Esophagus squamous epithelium (tissue), 5 donors: ENCODE measurements around the gene ACTR3. TPM values are rescaled to one million over a fixed set of nuclear protein-coding genes. Genes with fewer than 3 reads are reported as not detected.

Source experiments
- DNase-seq: peaks from one replicate; lab custom pipeline; 2025; lab: John Stamatoyannopoulos, UW
- H3K27ac ChIP-seq, 4 donors: fragments of 200-600 bp; sonication (generic); one replicate each; pipeline ENCODE4 v1.5.1; 2016 to 2019; ENCODE audit warnings: mild to moderate bottlenecking in 1 of 4
- H3K27me3 ChIP-seq, 4 donors: fragments of 200-600 bp; sonication (generic); 1 replicate in 3 of 4; 2 replicates in 1 of 4; pipeline versions ENCODE4 v1.5.1 to v1.6.0; 2017 to 2021; ENCODE audit warnings: antibody characterized with exemption in 1 of 4
- H3K36me3 ChIP-seq, 3 donors: fragments of 200-600 bp; sonication (generic); one replicate each; pipeline ENCODE4 v1.5.1; 2016 to 2019
- H3K4me1 ChIP-seq, 3 donors: fragments of 200-600 bp; sonication (generic); one replicate each; pipeline ENCODE4 v1.5.1; 2017 to 2019
- H3K4me3 ChIP-seq, 4 donors: fragments of 200-600 bp; sonication (generic); 1 replicate in 3 of 4; 2 replicates in 1 of 4; pipeline ENCODE4 v1.5.1; 2016 to 2019; ENCODE audit warnings: mild to moderate bottlenecking in 2 of 4, moderate library complexity in 1 of 4
- H3K9me3 ChIP-seq, 3 donors: fragments of 200-600 bp; sonication (generic); one replicate each; pipeline ENCODE4 v1.5.1; 2016 to 2019
- POLR2A ChIP-seq, 4 donors: fragments of 450-650 bp; IDR thresholded peaks; one replicate each; pipeline ENCODE4 v1.6.1; 2017; ENCODE audit warnings: antibody characterized with exemption in 4 of 4, mild to moderate bottlenecking in 4 of 4, moderate library complexity in 3 of 4
- WGBS, 2 donors: methylation state at CpG; one replicate each; pipeline ENCODE4 v1.1.5; 2018; 5-methylcytosine and 5-hydroxymethylcytosine counted together
- intact Hi-C: fragments of 100-400 bp; cut with DNase I; formaldehyde crosslinking; loops from one replicate; pipeline ENCODE4 v1.15.0; 2022
- total RNA-seq, 4 donors: library from RNA; depleted of rRNA; stranded (reverse); fragments of >200 nt; gene quantifications; one replicate each; pipeline ENCODE4 v1.1.0, GENCODE V29; 2016
- TF ChIP-seq, protein P1 (sequence below), 6 experiments: fragments of 450-650 bp in 4 of 6; fragments of 200-600 bp in 2 of 6; sonication (generic) in 2 of 6; IDR thresholded peaks; one replicate each; pipeline ENCODE4 v1.5.1; 2016 to 2019; ENCODE audit warnings: antibody characterized with exemption in 6 of 6, mild to moderate bottlenecking in 4 of 6, moderate library complexity in 4 of 6
- donor health status: DM: yes; HTN: yes; CAD: no.

Gene ACTR3
- total RNA-seq, 4 donors from 2014 or later = 164 to 274 (median 226) TPM

GRCh38 chr2:113846429-113846828, 43.5 kb upstream of the ACTR3 start:
- no peaks in the 10 kb centered on the region for H3K27me3 ChIP-seq
- peaks cover 0 to 40% (median 6%) of the 10 kb centered on the region in 3 donors for H3K4me1 ChIP-seq
- TF ChIP-seq, protein P1, sequence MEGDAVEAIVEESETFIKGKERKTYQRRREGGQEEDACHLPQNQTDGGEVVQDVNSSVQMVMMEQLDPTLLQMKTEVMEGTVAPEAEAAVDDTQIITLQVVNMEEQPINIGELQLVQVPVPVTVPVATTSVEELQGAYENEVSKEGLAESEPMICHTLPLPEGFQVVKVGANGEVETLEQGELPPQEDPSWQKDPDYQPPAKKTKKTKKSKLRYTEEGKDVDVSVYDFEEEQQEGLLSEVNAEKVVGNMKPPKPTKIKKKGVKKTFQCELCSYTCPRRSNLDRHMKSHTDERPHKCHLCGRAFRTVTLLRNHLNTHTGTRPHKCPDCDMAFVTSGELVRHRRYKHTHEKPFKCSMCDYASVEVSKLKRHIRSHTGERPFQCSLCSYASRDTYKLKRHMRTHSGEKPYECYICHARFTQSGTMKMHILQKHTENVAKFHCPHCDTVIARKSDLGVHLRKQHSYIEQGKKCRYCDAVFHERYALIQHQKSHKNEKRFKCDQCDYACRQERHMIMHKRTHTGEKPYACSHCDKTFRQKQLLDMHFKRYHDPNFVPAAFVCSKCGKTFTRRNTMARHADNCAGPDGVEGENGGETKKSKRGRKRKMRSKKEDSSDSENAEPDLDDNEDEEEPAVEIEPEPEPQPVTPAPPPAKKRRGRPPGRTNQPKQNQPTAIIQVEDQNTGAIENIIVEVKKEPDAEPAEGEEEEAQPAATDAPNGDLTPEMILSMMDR (IDR thresholded peaks at IDR 0.05) = no peak
- intact Hi-C loops = no loop called here
- no peak for DNase-seq
- WGBS, 2 donors = 74 to 91% methylated on average over 2 of the region's 2 CpGs
- H3K9me3 ChIP-seq = no peaks in the 10 kb centered on the region
- H3K36me3 ChIP-seq = no peaks in the 10 kb centered on the region
- no peak overlapping the region for H3K27ac ChIP-seq
- H3K4me3 ChIP-seq = no peak overlapping the region

DNA sequence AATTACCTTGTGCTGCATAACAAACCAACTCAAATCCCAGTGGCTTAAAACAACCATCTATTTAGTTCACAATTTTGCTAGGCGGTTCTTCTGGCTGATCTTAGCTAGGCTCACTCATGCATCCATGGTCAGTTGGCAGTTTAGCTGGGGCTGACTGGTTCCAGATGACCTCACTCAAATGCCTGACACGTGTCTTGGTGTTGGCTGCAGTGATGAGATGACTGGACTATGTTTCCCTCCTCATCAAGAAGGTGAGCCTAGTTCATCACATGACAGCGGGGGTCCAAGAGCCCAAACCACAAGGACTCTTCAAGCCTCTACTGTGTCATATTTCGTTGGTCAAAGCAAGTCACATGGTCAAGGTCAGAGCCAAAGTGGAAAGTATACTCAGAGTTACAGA, 42.7 kb upstream of the ACTR3 start:
- Histone ChIP-seq H3K27me3 (no peaks in the 10 kb centered on the region), H3K36me3 (no peaks in the 10 kb centered on the region), H3K4me3 (no peak overlapping the region), H3K9me3 (no peaks in the 10 kb centered on the region), H3K27ac (no peak overlapping the region), H3K4me1 (peaks cover 0 to 44% (median 6%) of the 10 kb centered on the region in 3 donors)
- DNase-seq = no peak
- TF ChIP-seq, protein P1 (IDR thresholded peaks at IDR 0.05) = no peak
- TF ChIP-seq POLR2A (IDR thresholded peaks at IDR 0.05) = no peak
- intact Hi-C loops = no loop called here
- 59 to 81% methylated on average over 3 to 4 of the region's 4 CpGs for WGBS, 2 donors

- Histone ChIP-seq H3K36me3 (no peaks in the 10 kb centered on the region), H3K27ac (peak overlapping the region; percentile 41 to 76 (median 74)), H3K4me3 (no peak overlapping the region), H3K4me1 (peaks cover 0 to 36% (median 6%) of the 10 kb centered on the region in 3 donors), H3K27me3 (no peaks in the 10 kb centered on the region), H3K9me3 (no peaks in the 10 kb centered on the region)
- DNase-seq = no peak
- TF ChIP-seq POLR2A (IDR thresholded peaks at IDR 0.05) = no peak
- TF ChIP-seq, protein P1 (IDR thresholded peaks at IDR 0.05) = no peak
- intact Hi-C loops = no loop called here
- 43 to 49% methylated on average over 5 of the region's 6 CpGs for WGBS, 2 donors
These were observed 41.0 kb upstream of the ACTR3 start for GRCh38 chr2:113848758-113849415.

GRCh38 chr2:113850687-113851086, 39.2 kb upstream of the ACTR3 start:
- 71 to 72% methylated on average over 3 of the region's 3 CpGs for WGBS, 2 donors
- peak overlapping the region in 3 of 4 donors; percentile 34 to 76 (median 39) for H3K27ac ChIP-seq
- no peaks in the 10 kb centered on the region for H3K27me3 ChIP-seq

DNA sequence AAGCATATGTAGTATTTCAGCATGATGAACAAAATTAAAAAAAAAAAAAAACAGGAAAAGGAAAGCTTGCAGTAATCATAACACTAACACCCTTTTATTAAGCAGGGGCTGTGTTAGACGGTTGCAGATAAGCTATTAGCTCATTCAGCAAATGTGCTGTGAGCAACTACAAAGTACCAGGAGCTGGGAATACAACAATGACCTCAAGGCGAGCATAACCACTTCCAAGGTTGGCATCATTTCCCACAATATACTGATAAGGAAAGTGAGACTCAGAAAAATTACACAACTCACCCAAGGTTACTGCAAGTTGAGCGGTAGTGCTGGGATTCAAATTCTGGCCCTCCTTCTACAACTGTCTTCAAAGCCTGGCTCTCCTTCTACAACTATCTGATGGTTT, 38.2 kb upstream of the ACTR3 start:
- DNase-seq = no peak
- Histone ChIP-seq H3K9me3 (no peaks in the 10 kb centered on the region), H3K27me3 (no peaks in the 10 kb centered on the region), H3K4me3 (no peak overlapping the region), H3K4me1 (peaks cover 0 to 34% (median 6%) of the 10 kb centered on the region in 3 donors), H3K27ac (no peak overlapping the region), H3K36me3 (no peaks in the 10 kb centered on the region)
- TF ChIP-seq, protein P1 (IDR thresholded peaks at IDR 0.05) = no peak
- TF ChIP-seq POLR2A (IDR thresholded peaks at IDR 0.05) = no peak
- intact Hi-C loops = no loop called here
- 45 to 57% methylated on average over 3 of the region's 3 CpGs for WGBS, 2 donors

More at GRCh38 chr2:113850687-113851086, 39.2 kb upstream of the ACTR3 start:
- intact Hi-C loops = no loop called here
- peaks cover 0 to 34% (median 6%) of the 10 kb centered on the region in 3 donors for H3K4me1 ChIP-seq
- TF ChIP-seq POLR2A (IDR thresholded peaks at IDR 0.05) = no peak
- TF ChIP-seq, protein P1 (IDR thresholded peaks at IDR 0.05) = no peak
- H3K4me3 ChIP-seq = no peak overlapping the region
- H3K9me3 ChIP-seq = no peaks in the 10 kb centered on the region
- DNase-seq = no peak
- H3K36me3 ChIP-seq = no peaks in the 10 kb centered on the region
